Stimulated activated CD8-positive, alpha-beta memory T cell treated with anti-CD3 and anti-CD28 coated beads, Interleukin-7, amount 100 ng/mL, for 4 hours (primary cell): ENCODE measurements around the gene RFTN1.

Experiments
- DNase-seq, 2 donors: peaks; one replicate each; pipeline ENCODE4 v3.0.0-alpha.2; 2020; ENCODE audit warnings: low read depth in 2 of 2

Gene RFTN1

GRCh38 chr3:16410659-16411058 lies 102.8 kb downstream of the RFTN1 start:
- DNase-seq: no peak

GRCh38 chr3:16409032-16409431 lies 104.5 kb downstream of the RFTN1 start:
- DNase-seq: no peak

- no peak for DNase-seq
Observed at GRCh38 chr3:16407366-16407765, 106.1 kb downstream of the RFTN1 start.

- DNase-seq: no peak
Observed at GRCh38 chr3:16406579-16406978, 106.9 kb downstream of the RFTN1 start.

- DNase-seq: no peak
Observed at GRCh38 chr3:16406166-16406565, 107.3 kb downstream of the RFTN1 start.

GRCh38 chr3:16404349-16404895 lies 109.1 kb downstream of the RFTN1 start:
- no peak for DNase-seq

GRCh38 chr3:16402451-16402850 lies 111.0 kb downstream of the RFTN1 start:
- DNase-seq: no peak

GRCh38 chr3:16401273-16401672 lies 112.2 kb downstream of the RFTN1 start:
- no peak for DNase-seq

GRCh38 chr3:16400106-16400931 lies 113.2 kb downstream of the RFTN1 start:
- DNase-seq: no peak

- DNase-seq: no peak
Observed at GRCh38 chr3:16399473-16399872, 114.0 kb downstream of the RFTN1 start.

GRCh38 chr3:16398648-16399047 lies 114.9 kb downstream of the RFTN1 start:
- no peak for DNase-seq

GRCh38 chr3:16396202-16396601 lies 117.3 kb downstream of the RFTN1 start:
- no peak for DNase-seq

GRCh38 chr3:16395212-16395611 lies 118.3 kb downstream of the RFTN1 start:
- DNase-seq: no peak

GRCh38 chr3:16394639-16395038 lies 118.9 kb downstream of the RFTN1 start:
- no peak for DNase-seq

- no peak for DNase-seq
Observed at GRCh38 chr3:16392717-16393116, 120.8 kb downstream of the RFTN1 start.

GRCh38 chr3:16392065-16392464 lies 121.4 kb downstream of the RFTN1 start:
- DNase-seq: no peak

- DNase-seq: no peak
Observed at GRCh38 chr3:16390581-16390980, 122.9 kb downstream of the RFTN1 start.

GRCh38 chr3:16388850-16389441 lies 124.6 kb downstream of the RFTN1 start:
- DNase-seq: no peak

GRCh38 chr3:16386561-16386960 lies 126.9 kb downstream of the RFTN1 start:
- no peak for DNase-seq

GRCh38 chr3:16385151-16385550 lies 128.3 kb downstream of the RFTN1 start:
- DNase-seq: no peak

- DNase-seq: no peak
Observed at GRCh38 chr3:16383864-16384263, 129.6 kb downstream of the RFTN1 start.

GRCh38 chr3:16382845-16383244 lies 130.7 kb downstream of the RFTN1 start:
- no peak for DNase-seq

- no peak for DNase-seq
Observed at GRCh38 chr3:16381426-16381825, 132.1 kb downstream of the RFTN1 start.
